ENCODE results near the gene SMARCD2. TPM values are rescaled to one million over a fixed set of nuclear protein-coding genes. Genes with fewer than 3 reads are reported as not detected.

The SMARCD2 gene
- total RNA-seq, 2 donors from 2014 or later, result 30.4 to 51.3 TPM

GRCh38 chr17:63817736-63818385 is 24.6 kb downstream of the SMARCD2 start:
- DNase-seq (ENCODE audit: low spot score), result no peak
- H3K9me3 ChIP-seq, result no peaks in the 10 kb centered on the region
- no peak for TF ChIP-seq CTCF (IDR thresholded peaks at IDR 0.05)
- no peak overlapping the region for H3K4me3 ChIP-seq
- H3K27ac ChIP-seq, result no peak overlapping the region
- H3K27me3 ChIP-seq, result no peaks in the 10 kb centered on the region
- peaks cover 98% of the 10 kb centered on the region for H3K36me3 ChIP-seq
- H3K4me1 ChIP-seq, result peaks cover 0 to 23% of the 10 kb centered on the region in 2 donors

GRCh38 chr17:63816669-63817068 is 25.8 kb downstream of the SMARCD2 start:
- Histone ChIP-seq H3K36me3 (peaks cover 98% of the 10 kb centered on the region), H3K4me3 (no peak overlapping the region), H3K4me1 (peaks cover 0 to 18% of the 10 kb centered on the region in 2 donors), H3K27ac (no peak overlapping the region), H3K27me3 (no peaks in the 10 kb centered on the region), H3K9me3 (no peaks in the 10 kb centered on the region)
- no peak for TF ChIP-seq CTCF (IDR thresholded peaks at IDR 0.05)
- no peak for DNase-seq (ENCODE audit: low spot score)

GRCh38 chr17:63816123-63816522 is 26.4 kb downstream of the SMARCD2 start:
- Histone ChIP-seq H3K4me3 (no peak overlapping the region), H3K27ac (no peak overlapping the region), H3K4me1 (peaks cover 0 to 12% of the 10 kb centered on the region in 2 donors), H3K36me3 (peaks cover 98% of the 10 kb centered on the region), H3K9me3 (no peaks in the 10 kb centered on the region), H3K27me3 (no peaks in the 10 kb centered on the region)
- TF ChIP-seq CTCF (IDR thresholded peaks at IDR 0.05), result no peak
- DNase-seq (ENCODE audit: low spot score), result no peak

- Histone ChIP-seq H3K27me3 (no peaks in the 10 kb centered on the region), H3K36me3 (peaks cover 97% of the 10 kb centered on the region), H3K4me3 (no peak overlapping the region), H3K9me3 (no peaks in the 10 kb centered on the region), H3K4me1 (no peaks in the 10 kb centered on the region), H3K27ac (no peak overlapping the region)
- no peak for TF ChIP-seq CTCF (IDR thresholded peaks at IDR 0.05)
- no peak for DNase-seq (ENCODE audit: low spot score)
Measured at GRCh38 chr17:63809970-63810369, 32.5 kb downstream of the SMARCD2 start.

- no peak for TF ChIP-seq CTCF (IDR thresholded peaks at IDR 0.05)
- no peak for DNase-seq (ENCODE audit: low spot score)
Measured at GRCh38 chr17:63805591-63805990, 36.9 kb downstream of the SMARCD2 start.

GRCh38 chr17:63804328-63804727 is 38.2 kb downstream of the SMARCD2 start:
- no peaks in the 10 kb centered on the region for H3K9me3 ChIP-seq
- no peak overlapping the region for H3K4me3 ChIP-seq
- no peak for TF ChIP-seq CTCF (IDR thresholded peaks at IDR 0.05)
- H3K36me3 ChIP-seq, result peaks cover 94% of the 10 kb centered on the region
- no peaks in the 10 kb centered on the region for H3K4me1 ChIP-seq
- DNase-seq (ENCODE audit: low spot score), result no peak
- H3K27me3 ChIP-seq, result no peaks in the 10 kb centered on the region
- H3K27ac ChIP-seq, result no peak overlapping the region

More at GRCh38 chr17:63805591-63805990, 36.9 kb downstream of the SMARCD2 start:
- H3K9me3 ChIP-seq, result no peaks in the 10 kb centered on the region
- H3K27me3 ChIP-seq, result no peaks in the 10 kb centered on the region
- H3K4me3 ChIP-seq, result no peak overlapping the region
- H3K27ac ChIP-seq, result no peak overlapping the region
- H3K36me3 ChIP-seq, result peaks cover 95% of the 10 kb centered on the region
- H3K4me1 ChIP-seq, result no peaks in the 10 kb centered on the region

Measured in right atrium auricular region (tissue), 2 donors.